T-cell (primary cell): ENCODE data around the gene CFTR. TPM values are rescaled to one million over a fixed set of nuclear protein-coding genes. Genes with fewer than 3 reads are reported as not detected.

Experiments
- ATAC-seq, 4 experiments: fragments of 200-7000 bp in 3 of 4; fragments of 150-1000 bp in 1 of 4; cut with Tn5 transposase; replicated peaks in 1 of 4; 1 replicate in 3 of 4; 2 replicates in 1 of 4; pipeline ENCODE4 v1.10.0; 2021; ENCODE audit warnings: moderate library complexity in 3 of 4, mild to moderate bottlenecking in 2 of 4, moderate number of reproducible peaks in 1 of 4
- CTCF ChIA-PET, 2 donors: fragments of 300-600 bp; sonication (Branson Sonifier 250); formaldehyde crosslinking; loops; one replicate each; lab custom pipeline; 2022; ENCODE audit warnings: antibody characterized with exemption in 2 of 2; lab: Charles Lee
- POLR2A ChIA-PET, 2 donors: fragments of 300-600 bp; sonication (Branson Sonifier 250); formaldehyde crosslinking; loops; one replicate each; lab custom pipeline; 2022; ENCODE audit warnings: antibody characterized with exemption in 2 of 2; lab: Charles Lee
- DNase-seq, 35 experiments: peaks; one replicate each; pipeline versions ENCODE4 v3.0.0 to v3.0.0-alpha.2; 2013 to 2023
- H3K27ac ChIP-seq: one replicate; pipeline ENCODE4 v1.5.1; 2013; ENCODE audit warnings: low read length
- H3K27me3 ChIP-seq, 2 experiments: replicated peaks in 1 of 2; 1 replicate in 1 of 2; 2 replicates in 1 of 2; pipeline versions ENCODE4 v1.6.1 to v1.7.0; 2013; ENCODE audit warnings: low read length in 1 of 2, mixed read lengths in 1 of 2; ENCODE audit not compliant: control insufficient read depth in 2 of 2, insufficient read depth in 2 of 2; ENCODE audit errors: extremely low read depth in 1 of 2
- H3K36me3 ChIP-seq, 2 donors: 1 replicate in 1 of 2; 2 replicates in 1 of 2; pipeline versions ENCODE4 v1.6.1 to v1.7.0; 2013; ENCODE audit warnings: low read length in 1 of 2; ENCODE audit not compliant: control insufficient read depth in 2 of 2, insufficient read depth in 1 of 2; ENCODE audit errors: extremely low read depth in 1 of 2
- H3K4me1 ChIP-seq, 2 experiments: 1 replicate in 1 of 2; 2 replicates in 1 of 2; pipeline versions ENCODE4 v1.6.1 to v1.7.0; 2013; ENCODE audit warnings: low read length in 2 of 2, mixed read lengths in 1 of 2; ENCODE audit not compliant: insufficient read depth in 2 of 2, control insufficient read depth in 1 of 2; ENCODE audit errors: extremely low read depth in 1 of 2
- H3K4me3 ChIP-seq, 2 donors: 1 replicate in 1 of 2; 2 replicates in 1 of 2; pipeline versions ENCODE4 v1.5.1 to v1.7.0; 2013; ENCODE audit warnings: mild to moderate bottlenecking in 2 of 2, low read length in 1 of 2, moderate library complexity in 1 of 2; ENCODE audit not compliant: control insufficient read depth in 1 of 2; ENCODE audit errors: extremely low read depth in 1 of 2
- H3K9me3 ChIP-seq: 2 replicates; pipeline ENCODE4 v1.7.0; 2013
- H3K27ac Mint-ChIP-seq, 2 donors: one replicate each; pipeline ENCODE4 v1.8.0; 2020 to 2021; ENCODE audit warnings: mild to moderate bottlenecking in 2 of 2, mixed read lengths in 2 of 2
- H3K27me3 Mint-ChIP-seq, 2 donors: one replicate each; pipeline ENCODE4 v1.8.0; 2021 to 2022; ENCODE audit warnings: mixed read lengths in 2 of 2
- H3K36me3 Mint-ChIP-seq: one replicate; pipeline ENCODE4 v1.8.0; 2021; ENCODE audit warnings: mixed read lengths
- H3K4me1 Mint-ChIP-seq, 3 donors: one replicate each; pipeline ENCODE4 v1.8.0; 2020 to 2022; ENCODE audit warnings: mixed read lengths in 3 of 3, mild to moderate bottlenecking in 1 of 3
- H3K4me3 Mint-ChIP-seq, 3 donors: one replicate each; pipeline ENCODE4 v1.8.0; 2020 to 2022; ENCODE audit warnings: mild to moderate bottlenecking in 3 of 3, mixed read lengths in 3 of 3, moderate library complexity in 3 of 3
- H3K9me3 Mint-ChIP-seq, 3 donors: one replicate each; pipeline ENCODE4 v1.8.0; 2020 to 2022; ENCODE audit warnings: mixed read lengths in 3 of 3
- WGBS: methylation state at CpG from one replicate; pipeline ENCODE4 v1.1.5; 2013; ENCODE audit warnings: missing lambda C conversion rate; ENCODE audit not compliant: insufficient coverage; 5-methylcytosine and 5-hydroxymethylcytosine counted together
- total RNA-seq, 35 experiments: library from RNA in 6 of 35; stranded (reverse) in 6 of 35; fragments of 120-200 nt in 1 of 35; gene quantifications; one replicate each; pipeline versions ENCODE4 v1.2.1 to v1.2.4 and lab custom pipeline; 2013 to 2026

Gene CFTR
- total RNA-seq, 5 donors from 2014 or later (not counting 1 experiment from before 2014, with no cell fraction given), result 0.44 to 0.53 (median 0.47) TPM; not detected in 2

DNA sequence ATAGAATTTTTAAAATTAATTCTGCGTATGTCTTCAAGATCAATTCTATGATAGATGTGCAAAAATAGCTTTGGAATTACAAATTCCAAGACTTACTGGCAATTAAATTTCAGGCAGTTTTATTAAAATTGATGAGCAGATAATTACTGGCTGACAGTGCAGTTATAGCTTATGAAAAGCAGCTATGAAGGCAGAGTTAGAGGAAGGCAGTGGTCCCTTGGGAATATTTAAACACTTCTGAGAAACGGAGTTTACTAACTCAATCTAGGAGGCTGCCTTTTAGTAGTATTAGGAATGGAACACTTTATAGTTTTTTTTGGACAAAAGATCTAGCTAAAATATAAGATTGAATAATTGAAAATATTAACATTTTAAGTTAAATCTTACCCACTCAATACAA, 70.8 kb downstream of the CFTR start:
- Histone ChIP-seq H3K36me3 (no peaks in the 10 kb centered on the region), H3K4me3 (no peak overlapping the region), H3K4me1 (no peaks in the 10 kb centered on the region), H3K27ac (no peak overlapping the region), H3K27me3 (no peaks in the 10 kb centered on the region), H3K9me3 (no peaks in the 10 kb centered on the region)
- Mint-ChIP-seq H3K27me3 (no peaks in the 10 kb centered on the region), H3K4me3 (no peak overlapping the region), H3K4me1 (no peaks in the 10 kb centered on the region), H3K9me3 (peaks cover 0 to 9% (median 0%) of the 10 kb centered on the region in 3 donors), H3K27ac (no peak overlapping the region), H3K36me3 (no peaks in the 10 kb centered on the region)
- CTCF ChIA-PET, result no interaction called here
- ATAC-seq (no peak), DNase-seq (no peak)
- no CpG with 5 or more reads among the region's 2 CpGs for WGBS
- POLR2A ChIA-PET, result no interaction called here

DNA sequence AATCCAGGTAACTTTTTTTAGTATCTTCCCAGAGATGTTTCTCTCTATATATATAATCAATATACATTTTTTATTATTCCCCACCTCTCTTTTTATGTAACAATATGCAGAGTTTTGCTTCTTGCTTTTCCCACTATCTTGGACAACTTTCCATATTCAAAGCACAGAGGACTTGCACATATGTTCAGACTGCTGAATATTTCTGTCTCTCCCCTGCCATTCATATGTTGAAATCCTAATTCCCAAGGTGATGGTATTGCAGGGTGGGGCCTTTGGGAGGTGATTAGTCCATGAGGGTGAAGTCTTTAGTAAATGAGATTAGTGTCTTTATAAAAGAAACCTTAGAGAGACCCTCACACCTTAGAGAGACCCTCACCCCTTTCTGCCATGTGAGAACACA, 72.8 kb downstream of the CFTR start:
- ATAC-seq (no peak), DNase-seq (no peak)
- CTCF ChIA-PET, result no interaction called here
- Histone ChIP-seq H3K4me3 (no peak overlapping the region), H3K27me3 (no peaks in the 10 kb centered on the region), H3K9me3 (no peaks in the 10 kb centered on the region), H3K27ac (no peak overlapping the region), H3K4me1 (no peaks in the 10 kb centered on the region), H3K36me3 (no peaks in the 10 kb centered on the region)
- peaks cover 0 to 9% (median 0%) of the 10 kb centered on the region in 3 donors for H3K9me3 Mint-ChIP-seq
- POLR2A ChIA-PET, result no interaction called here
- no peak overlapping the region for H3K4me3 Mint-ChIP-seq
- no peak overlapping the region for H3K27ac Mint-ChIP-seq
- no peaks in the 10 kb centered on the region for H3K36me3 Mint-ChIP-seq
- H3K27me3 Mint-ChIP-seq, result no peaks in the 10 kb centered on the region
- no peaks in the 10 kb centered on the region for H3K4me1 Mint-ChIP-seq

DNA sequence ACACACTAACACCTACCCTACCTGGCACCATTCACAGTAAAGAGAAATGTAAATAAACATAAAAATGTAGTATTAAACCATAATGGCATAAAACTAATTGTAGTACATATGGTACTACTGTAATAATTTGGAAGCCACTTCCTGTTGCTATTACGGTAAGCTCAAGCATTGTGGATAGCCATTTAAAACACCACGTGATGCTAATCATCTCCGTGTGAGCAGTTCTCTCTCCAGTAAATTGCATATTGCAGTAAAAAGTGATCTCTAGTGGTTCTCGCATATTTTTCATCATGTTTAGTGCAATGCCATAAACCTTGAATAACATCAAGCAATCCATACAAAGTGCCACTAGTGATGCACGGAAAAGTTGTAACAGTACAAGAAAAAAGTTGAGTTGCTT, 75.4 kb downstream of the CFTR start:
- H3K36me3 Mint-ChIP-seq, result no peaks in the 10 kb centered on the region
- CTCF ChIA-PET, result no interaction called here
- POLR2A ChIA-PET, result no interaction called here
- no peak overlapping the region for H3K27ac Mint-ChIP-seq
- WGBS, result no CpG with 5 or more reads among the region's 5 CpGs
- ATAC-seq (no peak), DNase-seq (no peak)
- H3K27ac ChIP-seq, result no peak overlapping the region
- no peaks in the 10 kb centered on the region for H3K27me3 ChIP-seq
- H3K4me1 ChIP-seq, result no peaks in the 10 kb centered on the region
- no peaks in the 10 kb centered on the region for H3K4me1 Mint-ChIP-seq
- no peak overlapping the region for H3K4me3 Mint-ChIP-seq
- no peaks in the 10 kb centered on the region for H3K9me3 ChIP-seq
- no peaks in the 10 kb centered on the region for H3K27me3 Mint-ChIP-seq
- H3K4me3 ChIP-seq, result no peak overlapping the region
- peaks cover 0 to 9% (median 0%) of the 10 kb centered on the region in 3 donors for H3K9me3 Mint-ChIP-seq
- H3K36me3 ChIP-seq, result no peaks in the 10 kb centered on the region

DNA sequence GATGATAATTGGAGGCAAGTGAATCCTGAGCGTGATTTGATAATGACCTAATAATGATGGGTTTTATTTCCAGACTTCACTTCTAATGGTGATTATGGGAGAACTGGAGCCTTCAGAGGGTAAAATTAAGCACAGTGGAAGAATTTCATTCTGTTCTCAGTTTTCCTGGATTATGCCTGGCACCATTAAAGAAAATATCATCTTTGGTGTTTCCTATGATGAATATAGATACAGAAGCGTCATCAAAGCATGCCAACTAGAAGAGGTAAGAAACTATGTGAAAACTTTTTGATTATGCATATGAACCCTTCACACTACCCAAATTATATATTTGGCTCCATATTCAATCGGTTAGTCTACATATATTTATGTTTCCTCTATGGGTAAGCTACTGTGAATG, 79.6 kb downstream of the CFTR start:
- Mint-ChIP-seq H3K27me3 (no peaks in the 10 kb centered on the region), H3K9me3 (peaks cover 0 to 9% (median 0%) of the 10 kb centered on the region in 3 donors), H3K36me3 (no peaks in the 10 kb centered on the region), H3K4me3 (no peak overlapping the region), H3K27ac (no peak overlapping the region), H3K4me1 (no peaks in the 10 kb centered on the region)
- CTCF ChIA-PET, result no interaction called here
- H3K27ac ChIP-seq, result no peak overlapping the region
- no peak for ATAC-seq
- no CpG with 5 or more reads among the region's 3 CpGs for WGBS
- H3K27me3 ChIP-seq, result no peaks in the 10 kb centered on the region
- H3K4me1 ChIP-seq, result no peaks in the 10 kb centered on the region
- POLR2A ChIA-PET, result no interaction called here
- no peaks in the 10 kb centered on the region for H3K9me3 ChIP-seq
- no peaks in the 10 kb centered on the region for H3K36me3 ChIP-seq
- no peak overlapping the region for H3K4me3 ChIP-seq
- DNase-seq, result no peak

DNA sequence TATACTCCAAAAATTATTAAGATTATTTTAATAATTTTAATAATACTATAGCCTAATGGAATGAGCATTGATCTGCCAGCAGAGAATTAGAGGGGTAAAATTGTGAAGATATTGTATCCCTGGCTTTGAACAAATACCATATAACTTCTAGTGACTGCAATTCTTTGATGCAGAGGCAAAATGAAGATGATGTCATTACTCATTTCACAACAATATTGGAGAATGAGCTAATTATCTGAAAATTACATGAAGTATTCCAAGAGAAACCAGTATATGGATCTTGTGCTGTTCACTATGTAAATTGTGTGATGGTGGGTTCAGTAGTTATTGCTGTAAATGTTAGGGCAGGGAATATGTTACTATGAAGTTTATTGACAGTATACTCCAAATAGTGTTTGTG, 80.2 kb downstream of the CFTR start:
- Histone ChIP-seq H3K27me3 (no peaks in the 10 kb centered on the region), H3K36me3 (no peaks in the 10 kb centered on the region), H3K4me1 (no peaks in the 10 kb centered on the region), H3K27ac (no peak overlapping the region), H3K4me3 (no peak overlapping the region), H3K9me3 (no peaks in the 10 kb centered on the region)
- DNase-seq (no peak), ATAC-seq (no peak)
- H3K9me3 Mint-ChIP-seq, result peaks cover 0 to 7% (median 0%) of the 10 kb centered on the region in 3 donors
- H3K27ac Mint-ChIP-seq, result no peak overlapping the region
- no peaks in the 10 kb centered on the region for H3K36me3 Mint-ChIP-seq
- CTCF ChIA-PET, result no interaction called here
- no peaks in the 10 kb centered on the region for H3K27me3 Mint-ChIP-seq
- POLR2A ChIA-PET, result no interaction called here
- no peaks in the 10 kb centered on the region for H3K4me1 Mint-ChIP-seq
- no peak overlapping the region for H3K4me3 Mint-ChIP-seq

DNA sequence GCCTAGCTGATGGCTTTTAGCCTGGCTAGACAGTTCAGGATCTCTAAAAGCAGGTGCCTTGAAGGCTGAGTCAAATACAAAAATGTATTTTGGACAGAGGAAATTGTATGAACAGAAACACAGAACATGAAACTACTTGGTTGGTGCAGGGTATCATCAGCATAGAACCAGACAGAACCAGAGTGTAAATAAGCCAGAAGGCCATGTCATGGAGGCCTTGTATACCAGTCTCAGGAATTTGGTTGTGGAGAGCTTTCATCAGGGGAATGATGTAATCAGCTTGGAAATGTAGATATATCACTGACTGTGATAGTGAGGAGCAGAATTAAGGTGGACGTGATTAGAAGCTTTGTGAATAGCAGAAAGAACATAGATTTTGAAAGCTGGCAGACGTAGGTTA, 82.9 kb downstream of the CFTR start:
- Histone ChIP-seq H3K9me3 (no peaks in the 10 kb centered on the region), H3K36me3 (no peaks in the 10 kb centered on the region), H3K27me3 (no peaks in the 10 kb centered on the region), H3K4me3 (no peak overlapping the region), H3K27ac (no peak overlapping the region), H3K4me1 (no peaks in the 10 kb centered on the region)
- ChIA-PET CTCF (no interaction called here), POLR2A (no interaction called here)
- no peaks in the 10 kb centered on the region for H3K36me3 Mint-ChIP-seq
- no peak overlapping the region for H3K27ac Mint-ChIP-seq
- WGBS, result 71% methylated on average over 2 of the region's 2 CpGs
- H3K4me3 Mint-ChIP-seq, result no peak overlapping the region
- no peaks in the 10 kb centered on the region for H3K4me1 Mint-ChIP-seq
- no peak for ATAC-seq
- H3K9me3 Mint-ChIP-seq, result peaks cover 0 to 7% (median 0%) of the 10 kb centered on the region in 3 donors
- no peaks in the 10 kb centered on the region for H3K27me3 Mint-ChIP-seq
- no peak for DNase-seq

DNA sequence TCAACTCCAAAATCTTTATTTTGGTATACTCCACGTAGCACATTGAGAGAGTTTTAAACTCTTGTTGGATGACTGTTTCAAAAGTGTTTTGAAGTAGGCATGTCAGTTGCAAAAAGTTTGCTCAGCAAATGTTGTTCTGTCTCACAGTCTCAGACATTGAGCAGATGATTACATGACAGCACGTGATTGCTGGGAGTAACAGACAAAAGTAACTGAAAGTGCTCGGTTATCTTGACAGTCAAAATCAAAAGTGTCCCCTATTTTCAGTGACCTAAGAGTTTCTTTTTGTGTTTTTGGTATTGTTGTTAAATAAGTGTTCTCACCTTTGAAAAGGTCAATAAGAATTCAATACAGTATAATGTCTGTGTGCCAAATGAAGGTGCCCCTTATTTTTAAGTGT, 84.3 kb downstream of the CFTR start:
- H3K27me3 Mint-ChIP-seq, result no peaks in the 10 kb centered on the region
- H3K9me3 ChIP-seq, result no peaks in the 10 kb centered on the region
- no peaks in the 10 kb centered on the region for H3K4me1 ChIP-seq
- no peak for ATAC-seq
- H3K27ac ChIP-seq, result no peak overlapping the region
- no peaks in the 10 kb centered on the region for H3K27me3 ChIP-seq
- CTCF ChIA-PET, result no interaction called here
- WGBS, result 61% methylated on average over 2 of the region's 3 CpGs
- DNase-seq, result no peak
- no peaks in the 10 kb centered on the region for H3K36me3 Mint-ChIP-seq
- H3K4me3 ChIP-seq, result no peak overlapping the region
- no peaks in the 10 kb centered on the region for H3K4me1 Mint-ChIP-seq
- POLR2A ChIA-PET, result no interaction called here
- no peak overlapping the region for H3K4me3 Mint-ChIP-seq
- no peak overlapping the region for H3K27ac Mint-ChIP-seq
- peaks cover 0 to 7% (median 0%) of the 10 kb centered on the region in 3 donors for H3K9me3 Mint-ChIP-seq
- no peaks in the 10 kb centered on the region for H3K36me3 ChIP-seq
